GM21737 (cell line): ENCODE results near the gene RHOBTB3.
"Not testable (repeated sequence)": the region's sequence is repeated elsewhere in the genome, so short reads cannot be mapped to it uniquely, and the experiment has no call there.

Experiments used
- ATAC-seq: cut with Tn5 transposase; IDR thresholded peaks from one replicate; pipeline ENCODE4 v1.9.1; 2021; ENCODE audit warnings: mild to moderate bottlenecking, moderate library complexity; ENCODE audit not compliant: unreplicated experiment

Gene RHOBTB3

GRCh38 chr5:95816341-95816740 is 85.2 kb downstream of the RHOBTB3 start:
- no peak for ATAC-seq

DNA sequence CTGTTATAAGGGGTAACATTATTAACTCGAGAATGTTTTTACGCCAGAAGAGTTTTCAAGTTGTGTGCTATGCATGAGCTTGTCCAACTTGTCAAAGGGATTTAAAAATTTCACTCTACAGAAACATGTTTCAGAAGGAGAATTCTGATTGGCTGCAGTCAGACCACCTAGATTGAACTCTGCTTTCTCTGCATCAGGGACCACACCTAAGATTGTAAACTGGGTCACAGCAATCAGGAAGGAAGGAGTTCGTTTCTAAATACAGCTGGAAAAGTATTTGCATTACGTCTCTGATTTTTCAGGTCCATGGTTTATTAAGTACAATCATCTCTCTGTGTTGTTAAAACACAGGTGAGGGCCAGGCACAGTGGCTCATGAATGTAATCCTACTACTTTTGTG is 85.6 kb downstream of the RHOBTB3 start:
- ATAC-seq: no peak

DNA sequence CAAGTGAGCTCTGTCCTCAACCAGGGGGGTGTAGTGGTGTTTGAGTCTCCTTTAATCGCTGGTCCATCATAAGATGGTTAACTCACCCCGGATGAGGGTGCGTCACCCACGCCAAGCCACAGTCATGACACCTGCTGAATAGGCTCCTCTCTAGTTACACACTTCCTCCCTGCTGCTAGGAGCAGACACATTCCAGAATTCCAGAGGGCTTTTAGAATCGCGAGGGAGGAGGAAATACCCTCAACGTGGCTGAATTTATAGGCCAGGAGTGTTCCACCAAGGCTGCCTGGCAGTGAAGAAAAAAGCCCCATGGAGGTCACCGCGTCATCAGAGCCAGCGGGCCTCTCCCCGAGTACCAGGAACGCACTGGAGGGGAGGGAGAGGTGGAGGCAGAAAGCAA is 86.3 kb downstream of the RHOBTB3 start:
- ATAC-seq: no peak

- no peak for ATAC-seq
These were observed 87.3 kb downstream of the RHOBTB3 start for GRCh38 chr5:95818181-95819147.

- ATAC-seq: no peak
These were observed 90.2 kb downstream of the RHOBTB3 start for GRCh38 chr5:95821110-95822021.

DNA sequence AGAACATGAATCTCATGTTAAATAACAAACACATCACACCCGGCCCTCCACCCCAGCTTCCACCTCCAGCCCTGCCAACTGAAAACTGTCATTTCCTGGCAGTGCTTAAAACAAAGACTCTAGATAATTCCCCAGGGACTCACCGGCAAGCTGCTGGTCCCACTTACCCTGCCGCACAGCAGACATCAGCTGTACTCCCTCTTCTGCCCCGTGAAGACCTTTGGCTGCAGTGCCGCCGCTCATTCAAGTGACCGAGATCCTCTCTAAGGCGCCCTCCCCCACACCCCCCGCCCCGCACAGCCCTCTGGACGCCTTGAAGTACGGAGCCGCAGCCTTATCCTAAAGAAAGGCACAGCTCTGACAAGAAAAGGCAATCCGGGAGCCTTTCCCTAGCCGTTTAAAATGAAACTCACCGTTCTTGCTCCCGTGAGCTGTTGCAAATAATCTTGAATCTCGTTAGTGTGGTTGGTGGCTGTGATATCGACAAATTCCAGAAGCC is 91.0 kb downstream of the RHOBTB3 start:
- peak; percentile 42 for ATAC-seq

DNA sequence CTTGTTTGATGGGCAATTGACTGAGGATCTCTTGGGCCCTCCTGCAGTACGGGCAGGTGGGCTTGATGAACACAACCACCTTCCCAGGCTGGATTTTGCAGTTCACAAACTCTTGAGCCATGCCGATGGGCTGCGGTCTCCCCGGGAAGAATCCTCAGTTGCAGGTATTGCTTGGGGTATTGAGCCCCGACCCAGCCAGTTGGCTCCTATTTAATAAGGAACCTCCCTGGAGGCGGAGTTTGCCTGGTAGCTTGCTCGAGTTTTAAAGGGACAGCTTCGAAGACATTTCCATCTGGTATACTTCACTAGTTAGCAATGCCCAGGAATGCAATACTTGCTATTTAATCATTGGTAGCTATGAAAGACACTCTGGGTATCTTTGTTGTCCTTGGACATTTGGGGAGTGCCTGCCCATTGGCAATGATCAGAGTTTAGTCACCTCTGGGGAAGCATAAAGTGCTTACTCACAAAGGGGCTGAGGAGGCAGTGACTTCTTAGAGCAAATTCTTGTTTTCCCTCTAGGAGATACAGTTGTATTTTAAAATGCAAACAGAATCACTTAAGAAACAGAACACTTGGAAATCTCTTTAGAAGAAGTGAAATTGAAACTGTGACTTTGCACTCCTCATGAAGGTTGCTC is 91.5 kb downstream of the RHOBTB3 start, which contains the start of gene GLRX:
GLRX (minus strand) TSS at position 185 of the 640 bp plus-strand sequence; CDS start at position 121, 64 bp downstream.
- ATAC-seq: peak; percentile 52

GRCh38 chr5:95823218-95823737 is 92.1 kb downstream of the RHOBTB3 start:
- ATAC-seq: no peak

DNA sequence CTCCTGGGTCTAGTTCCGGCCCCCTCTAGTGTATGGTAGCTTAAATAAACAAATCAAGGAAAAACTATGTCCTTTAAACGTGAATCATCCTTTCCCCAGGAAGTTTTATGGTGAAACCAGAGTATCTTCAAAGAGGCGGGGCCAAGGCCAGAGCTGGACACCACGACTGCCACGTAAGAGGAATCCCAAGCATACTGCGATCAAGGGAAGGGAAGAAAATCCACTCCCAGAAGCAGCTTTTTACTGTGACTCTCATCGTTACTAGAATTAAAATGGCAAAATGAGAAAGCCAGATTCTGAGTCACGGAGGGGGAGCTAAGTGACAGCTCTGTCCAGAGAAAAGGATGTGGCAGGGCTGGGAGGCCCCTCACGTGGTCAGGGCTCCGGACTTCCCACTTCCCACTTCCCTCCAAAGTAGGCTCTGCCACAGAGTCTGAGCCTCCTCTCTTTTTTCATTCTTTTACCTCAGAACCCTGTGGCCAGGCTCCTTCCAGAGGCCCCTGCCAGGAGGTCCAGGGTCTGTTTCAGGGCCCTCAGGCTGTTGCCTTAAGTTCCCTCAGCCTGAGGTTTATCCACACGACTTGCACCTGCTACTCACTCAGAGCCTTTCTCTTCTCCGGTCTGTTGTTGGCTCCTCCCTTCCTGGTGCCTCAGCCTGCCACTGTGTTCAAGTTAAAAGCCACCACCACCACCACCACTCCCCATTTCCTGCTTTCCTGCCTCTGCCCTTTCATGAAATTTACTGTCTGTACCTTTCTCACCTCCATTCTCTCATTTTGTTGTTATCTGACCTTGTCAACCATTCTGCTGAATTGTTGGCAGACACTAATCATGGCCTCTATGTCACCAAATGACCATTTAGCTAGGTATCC is 92.8 kb downstream of the RHOBTB3 start:
- peak; percentile 31 for ATAC-seq

DNA sequence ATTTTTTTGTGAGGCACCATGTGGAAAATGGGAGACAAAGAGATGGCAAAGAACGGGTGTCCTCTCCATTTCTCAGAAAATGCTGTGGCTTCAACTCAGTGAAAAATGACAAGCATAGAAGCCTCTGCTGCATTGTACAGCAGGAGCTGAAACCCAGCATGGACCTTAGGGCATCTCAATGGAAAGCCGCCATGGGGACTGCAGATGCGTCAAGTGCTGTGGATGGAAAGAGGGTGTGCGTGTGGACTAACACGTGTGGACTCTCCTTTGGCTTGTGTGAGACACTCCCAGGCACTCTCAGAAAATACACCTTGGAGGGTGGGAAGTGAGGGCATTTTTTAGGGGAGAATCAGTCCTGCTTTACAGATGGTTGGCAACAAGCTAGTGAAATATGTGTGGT is 93.6 kb downstream of the RHOBTB3 start:
- no peak for ATAC-seq

GRCh38 chr5:95825495-95825894 is 94.4 kb downstream of the RHOBTB3 start:
- no peak for ATAC-seq

GRCh38 chr5:95826949-95827891 is 96.1 kb downstream of the RHOBTB3 start:
- ATAC-seq: no peak

DNA sequence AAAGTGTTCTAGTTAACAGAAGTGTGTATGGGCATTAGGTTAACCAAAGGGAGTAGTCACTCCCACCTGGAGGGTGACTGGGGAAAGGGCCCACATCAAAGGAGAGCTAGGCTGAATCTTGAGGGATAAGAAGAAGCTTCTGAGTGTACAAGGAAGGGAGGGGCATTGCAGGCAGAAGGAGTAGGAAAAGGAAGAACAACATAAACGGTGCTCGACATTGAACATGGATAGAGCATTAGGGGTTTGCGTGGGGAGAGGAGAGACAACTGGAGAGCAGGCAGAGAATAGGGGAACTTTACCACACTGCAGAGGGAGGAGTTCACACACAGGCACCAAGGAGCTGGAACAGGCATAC is 96.7 kb downstream of the RHOBTB3 start:
- ATAC-seq: no peak

GRCh38 chr5:95830226-95830625 is 99.1 kb downstream of the RHOBTB3 start:
- ATAC-seq: no peak

DNA sequence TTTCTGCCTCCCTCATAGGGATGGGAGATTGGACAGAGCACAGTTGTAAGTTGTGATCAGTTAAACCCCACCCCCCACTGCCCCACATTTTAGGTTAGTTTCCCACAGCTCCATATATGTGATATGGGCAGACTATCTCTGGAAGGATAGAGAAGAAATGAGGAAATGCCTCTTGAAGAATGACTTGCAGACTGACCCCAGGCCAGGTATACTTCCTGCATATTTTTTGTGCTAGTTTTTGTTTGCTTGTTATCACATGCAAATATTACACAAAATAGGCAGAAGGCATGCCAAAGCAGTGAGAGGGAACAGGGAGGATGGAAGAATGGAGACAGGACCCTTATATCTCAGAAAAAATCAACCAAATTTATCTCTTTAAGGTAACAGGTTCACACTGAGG is 101.5 kb downstream of the RHOBTB3 start:
- ATAC-seq: no peak

GRCh38 chr5:95835682-95836385 is 104.7 kb downstream of the RHOBTB3 start:
- no peak for ATAC-seq

GRCh38 chr5:95836544-95836943 is 105.4 kb downstream of the RHOBTB3 start:
- no peak for ATAC-seq

DNA sequence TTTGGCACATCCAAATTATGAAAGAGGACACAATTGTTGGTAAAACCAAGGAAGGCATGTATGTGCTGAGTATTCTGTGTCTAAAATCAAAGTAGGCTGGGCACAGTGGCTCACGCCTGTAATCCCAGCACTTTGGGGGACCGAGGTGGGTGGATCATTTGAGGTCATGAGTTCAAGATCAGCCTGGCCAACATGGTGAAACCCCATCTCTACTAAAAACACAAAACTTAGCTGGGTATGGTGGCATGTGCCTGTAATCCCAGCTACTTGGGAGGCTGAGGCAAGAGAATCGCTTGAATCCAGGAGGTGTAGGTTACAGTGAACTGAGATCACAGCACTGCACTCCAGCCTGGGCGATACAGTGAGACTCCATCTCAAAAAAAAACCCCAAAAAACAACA is 105.8 kb downstream of the RHOBTB3 start:
- ATAC-seq: not testable (repeated sequence)
